Astrocyte of the spinal cord (primary cell): ENCODE data around the gene ZMIZ1.

ENCODE experiments used
- DNase-seq: peaks from one replicate; pipeline ENCODE4 v3.0.0; 2011; ENCODE audit warnings: low read depth, low spot score
- H3K4me3 ChIP-seq: 2 replicates; pipeline ENCODE4 v1.5.1; 2011; ENCODE audit warnings: low read depth, mild to moderate bottlenecking, low read length, moderate library complexity
- in situ Hi-C: cut with HindIII; loops from 2 replicates; pipeline ENCODE4 v1.10.0; 2017; ENCODE audit warnings: low sequenced_read_pairs
- TF ChIP-seq, protein P1 (sequence below): IDR thresholded peaks from 2 replicates; pipeline ENCODE4 v1.5.1; 2012; ENCODE audit warnings: low read depth, mild to moderate bottlenecking, low read length, inconsistent platforms

The ZMIZ1 gene

DNA sequence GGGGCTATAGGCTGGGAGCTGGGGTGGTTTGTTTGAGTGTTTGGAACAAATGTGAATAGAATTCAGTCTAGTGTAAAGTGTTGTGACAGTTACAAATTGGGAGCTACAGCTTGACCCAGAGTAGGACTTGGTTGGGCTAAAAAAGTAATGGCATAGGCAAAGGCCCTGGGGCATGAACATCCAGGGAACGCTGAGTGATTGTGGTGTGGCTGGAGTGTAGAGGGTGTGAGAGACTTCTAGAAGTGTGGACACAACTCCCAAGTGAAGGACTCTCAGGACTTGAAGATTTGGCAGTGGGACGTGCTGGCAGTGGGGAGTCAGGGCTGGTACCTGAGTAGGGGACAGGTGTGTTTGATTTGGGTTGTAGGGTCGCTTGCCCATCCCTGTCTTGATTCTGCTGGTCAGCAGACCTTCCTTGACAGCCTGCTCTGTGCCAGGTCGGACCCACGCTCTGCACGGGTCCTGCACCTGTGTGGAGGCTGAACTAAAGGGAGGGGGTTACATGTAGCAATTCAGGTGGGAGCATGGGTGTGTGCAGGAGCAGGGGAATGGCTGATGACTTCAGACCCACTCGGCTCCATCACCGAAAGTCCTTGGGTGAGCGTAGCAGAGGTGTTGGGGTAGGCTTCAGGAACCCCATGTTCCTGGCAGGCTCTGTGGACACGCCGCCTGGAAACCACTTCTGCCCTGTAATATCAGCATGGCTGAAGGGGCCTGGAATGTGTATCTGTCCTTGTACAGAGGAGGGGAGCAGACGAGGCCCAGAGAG lies 43.3 kb downstream of the ZMIZ1 start:
- in situ Hi-C loops, result no loop called here
- no peak for DNase-seq

DNA sequence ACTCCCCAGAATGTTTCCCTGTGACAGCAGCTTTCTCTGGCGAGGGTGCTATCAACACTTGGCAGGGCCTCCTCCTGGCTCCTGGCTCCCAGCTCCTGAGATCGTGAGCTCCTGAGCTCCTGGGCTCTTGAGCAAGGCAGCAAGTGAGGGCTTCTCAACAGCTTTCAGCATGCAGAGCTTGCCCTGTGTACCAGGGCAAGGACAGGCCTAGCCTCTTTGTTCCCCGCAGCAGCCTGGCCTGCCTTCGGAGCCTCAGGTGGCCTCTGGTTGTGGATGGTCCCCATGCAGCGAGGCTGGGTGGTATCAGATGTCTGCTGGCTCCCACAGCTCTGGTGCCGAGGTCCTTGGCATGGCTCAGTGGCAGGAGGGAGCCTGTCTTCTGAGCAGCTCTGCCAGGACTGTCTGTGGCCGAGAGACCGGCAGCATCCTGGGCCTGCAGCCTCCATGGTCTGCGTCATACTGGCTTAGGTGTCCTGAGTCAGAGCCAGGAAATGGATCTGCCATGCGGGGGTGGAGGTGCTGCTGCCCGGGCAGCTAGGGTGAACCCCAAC lies 44.2 kb downstream of the ZMIZ1 start:
- DNase-seq, result peak; percentile 82
- in situ Hi-C loops, result no loop called here
- TF ChIP-seq, protein P1, sequence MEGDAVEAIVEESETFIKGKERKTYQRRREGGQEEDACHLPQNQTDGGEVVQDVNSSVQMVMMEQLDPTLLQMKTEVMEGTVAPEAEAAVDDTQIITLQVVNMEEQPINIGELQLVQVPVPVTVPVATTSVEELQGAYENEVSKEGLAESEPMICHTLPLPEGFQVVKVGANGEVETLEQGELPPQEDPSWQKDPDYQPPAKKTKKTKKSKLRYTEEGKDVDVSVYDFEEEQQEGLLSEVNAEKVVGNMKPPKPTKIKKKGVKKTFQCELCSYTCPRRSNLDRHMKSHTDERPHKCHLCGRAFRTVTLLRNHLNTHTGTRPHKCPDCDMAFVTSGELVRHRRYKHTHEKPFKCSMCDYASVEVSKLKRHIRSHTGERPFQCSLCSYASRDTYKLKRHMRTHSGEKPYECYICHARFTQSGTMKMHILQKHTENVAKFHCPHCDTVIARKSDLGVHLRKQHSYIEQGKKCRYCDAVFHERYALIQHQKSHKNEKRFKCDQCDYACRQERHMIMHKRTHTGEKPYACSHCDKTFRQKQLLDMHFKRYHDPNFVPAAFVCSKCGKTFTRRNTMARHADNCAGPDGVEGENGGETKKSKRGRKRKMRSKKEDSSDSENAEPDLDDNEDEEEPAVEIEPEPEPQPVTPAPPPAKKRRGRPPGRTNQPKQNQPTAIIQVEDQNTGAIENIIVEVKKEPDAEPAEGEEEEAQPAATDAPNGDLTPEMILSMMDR, result no peak
- H3K4me3 ChIP-seq, result no peak overlapping the region

More for the DNA sequence above, 43.3 kb downstream of the ZMIZ1 start:
- H3K4me3 ChIP-seq, result no peak overlapping the region
- TF ChIP-seq, protein P1, result no peak

DNA sequence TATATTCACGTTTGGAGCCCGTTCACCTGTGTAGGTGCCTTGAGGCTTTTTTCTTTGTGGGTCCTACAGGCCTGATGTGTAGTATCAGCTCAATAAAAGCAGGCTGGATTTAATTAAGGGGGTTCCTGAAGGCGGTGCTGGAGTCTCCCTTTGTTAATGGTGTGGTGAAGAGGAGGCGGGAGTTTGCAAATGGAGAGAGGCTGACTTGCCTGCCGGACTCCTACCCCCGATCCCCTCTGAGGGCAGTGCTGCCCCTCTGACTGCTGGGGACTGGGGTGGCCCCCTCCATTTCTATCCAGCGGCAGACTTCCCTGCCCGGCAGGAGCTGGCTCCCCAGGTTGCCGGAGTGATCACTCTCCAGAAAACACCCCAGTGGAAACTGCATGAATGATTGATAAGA lies 45.1 kb downstream of the ZMIZ1 start:
- TF ChIP-seq, protein P1, result no peak
- H3K4me3 ChIP-seq, result no peak overlapping the region
- in situ Hi-C loops, result no loop called here
- no peak for DNase-seq

DNA sequence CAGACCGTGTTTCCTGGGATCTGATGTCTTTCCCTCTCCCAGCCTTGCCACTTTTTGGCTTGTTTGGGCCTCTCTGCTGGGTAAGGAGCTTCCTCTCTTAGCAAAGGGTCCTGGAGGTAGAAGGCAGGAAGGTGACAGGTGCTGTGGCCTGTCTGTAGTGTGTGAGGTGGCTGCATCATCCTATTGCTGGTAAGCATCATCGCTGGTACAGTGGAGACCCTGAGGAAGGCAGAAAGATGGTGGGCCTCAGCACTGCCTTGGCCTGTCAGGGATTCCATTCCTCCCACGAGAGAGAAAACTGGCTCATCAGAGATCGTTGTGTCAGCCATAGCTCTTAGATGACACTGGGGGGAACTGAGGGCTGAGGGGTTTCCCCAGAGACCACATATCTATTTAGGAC lies 46.5 kb downstream of the ZMIZ1 start:
- TF ChIP-seq, protein P1, result no peak
- no peak for DNase-seq
- in situ Hi-C loops, result no loop called here
- no peak overlapping the region for H3K4me3 ChIP-seq

DNA sequence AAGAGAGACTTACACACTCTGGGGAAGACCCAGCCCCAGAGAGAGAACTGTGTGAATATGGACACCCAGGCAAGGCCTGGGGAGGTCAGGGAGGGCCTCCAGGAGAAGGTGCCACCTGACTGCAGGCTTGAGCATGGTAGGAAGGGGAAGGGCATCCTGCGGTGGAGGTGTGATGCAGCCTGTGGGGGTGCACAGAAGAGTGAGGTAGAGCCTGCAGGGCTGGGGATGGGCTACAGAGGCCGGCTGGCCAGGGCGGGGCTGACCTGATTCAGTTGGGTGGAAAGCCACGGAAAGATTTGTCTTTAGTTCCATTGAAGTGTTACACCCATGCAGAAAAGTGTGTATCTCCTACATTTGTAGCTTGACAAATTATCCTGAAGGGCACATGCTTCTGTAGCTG lies 47.6 kb downstream of the ZMIZ1 start:
- TF ChIP-seq, protein P1, result no peak
- in situ Hi-C loops, result no loop called here
- DNase-seq, result no peak
- H3K4me3 ChIP-seq, result no peak overlapping the region

DNA sequence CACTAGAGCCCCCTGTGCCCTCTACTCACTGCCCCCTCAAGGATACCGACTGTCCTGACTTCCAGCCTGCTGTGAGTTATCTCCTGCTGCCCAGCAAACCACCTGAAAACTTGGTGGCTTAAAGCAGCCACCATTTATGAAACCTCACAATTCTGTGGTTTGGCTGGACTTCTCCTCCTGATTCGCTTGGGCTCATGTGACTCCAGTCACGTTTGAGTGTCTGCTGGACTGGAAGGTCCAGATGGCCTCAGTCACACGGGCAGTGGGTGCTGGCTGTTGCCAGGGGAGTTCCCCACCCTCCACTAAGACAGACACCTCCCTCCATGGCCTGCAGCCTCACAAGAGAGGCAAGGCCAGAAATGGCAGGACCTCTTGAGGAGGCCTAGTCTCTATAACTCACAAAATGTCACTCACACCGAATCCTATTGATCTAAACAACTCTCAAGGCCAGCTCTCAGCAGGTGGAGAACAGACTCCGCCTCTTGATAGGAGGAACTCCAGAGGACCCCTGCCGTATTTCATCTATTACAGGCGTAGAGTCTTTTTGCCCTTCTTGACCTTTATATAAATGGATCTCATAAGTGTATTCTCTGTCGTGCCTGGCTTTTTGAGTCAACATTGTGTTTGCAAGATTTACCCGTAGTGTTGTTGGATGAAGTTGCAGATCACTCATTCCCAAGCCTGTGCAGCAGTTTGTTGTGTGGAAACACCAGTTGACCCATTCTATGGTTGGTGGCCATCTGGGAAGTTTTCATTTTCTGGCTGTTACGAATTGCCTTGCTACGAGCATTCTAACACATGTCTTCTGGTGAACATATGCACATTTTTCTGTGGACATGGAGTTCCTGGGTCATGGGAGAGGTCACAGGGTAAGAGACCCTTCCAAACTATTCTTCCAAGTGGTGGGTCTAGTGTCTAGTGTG lies 48.3 kb downstream of the ZMIZ1 start:
- no peak for DNase-seq
- no peak overlapping the region for H3K4me3 ChIP-seq
- TF ChIP-seq, protein P1, result no peak
- in situ Hi-C loops, result no loop called here
